PC-3 (cell line): ENCODE data around the gene ALDH8A1. TPM values are rescaled to one million over a fixed set of nuclear protein-coding genes. Genes with fewer than 3 reads are reported as not detected.

Source experiments
- ATAC-seq: fragments of 200-7000 bp; cut with Tn5 transposase; 2 replicates; pipeline ENCODE4 v1.9.1; 2020; ENCODE audit warnings: mild to moderate bottlenecking, moderate library complexity
- BruUV-seq: library from RNA; stranded (reverse); fragments of 400-500 nt; replicated peaks from 2 replicates; lab custom pipeline; 2021; lab: Mats Ljungman, UMichigan
- CTCF ChIA-PET: fragments of 300-600 bp; sonication (Branson Sonifier 250); formaldehyde crosslinking; loops from one replicate; lab custom pipeline; 2022; ENCODE audit warnings: antibody characterized with exemption; lab: Charles Lee
- POLR2A ChIA-PET: fragments of 300-600 bp; sonication (Branson Sonifier 250); formaldehyde crosslinking; loops from one replicate; lab custom pipeline; 2022; ENCODE audit warnings: antibody characterized with exemption; ENCODE audit not compliant: unreplicated experiment; lab: Charles Lee
- DNase-seq: peaks from one replicate; pipeline ENCODE4 v3.0.0-alpha.2; 2015
- H2AFZ ChIP-seq: fragments of 300-600 bp; sonication (generic); 2 replicates; pipeline ENCODE4 v1.6.0; 2016; ENCODE audit warnings: antibody characterized with exemption, low read length
- H3F3A ChIP-seq: fragments of 300-600 bp; sonication (generic); one replicate; pipeline ENCODE4 v1.6.0; 2017; ENCODE audit warnings: antibody characterized with exemption, low read length, control low read depth, mild to moderate bottlenecking; ENCODE audit not compliant: unreplicated experiment
- H3K27ac ChIP-seq: fragments of 300-600 bp; sonication (generic); 2 replicates; pipeline ENCODE4 v1.5.1; 2016; ENCODE audit warnings: mild to moderate bottlenecking, low read length
- H3K27me3 ChIP-seq: fragments of 300-600 bp; sonication (generic); 2 replicates; pipeline ENCODE4 v1.6.1; 2016; ENCODE audit warnings: low read length, mixed read lengths
- H3K36me3 ChIP-seq: fragments of 300-600 bp; sonication (generic); 2 replicates; pipeline ENCODE4 v1.6.1; 2016; ENCODE audit warnings: low read depth, mixed run types, low read length, mixed read lengths
- H3K4me1 ChIP-seq: fragments of 300-600 bp; sonication (generic); 2 replicates; pipeline ENCODE4 v1.5.1; 2016; ENCODE audit warnings: low read length; ENCODE audit not compliant: insufficient read depth
- H3K4me2 ChIP-seq: fragments of 300-600 bp; sonication (generic); 2 replicates; pipeline ENCODE4 v1.6.0; 2016; ENCODE audit warnings: low read length
- H3K4me3 ChIP-seq: fragments of 300-600 bp; sonication (generic); 2 replicates; pipeline ENCODE4 v1.5.1; 2016; ENCODE audit warnings: mild to moderate bottlenecking, low read length, mixed read lengths
- H3K79me2 ChIP-seq: fragments of 300-600 bp; sonication (generic); 2 replicates; pipeline ENCODE4 v1.6.1; 2017; ENCODE audit warnings: low read length, mixed read lengths
- H3K9ac ChIP-seq: fragments of 300-600 bp; sonication (generic); 2 replicates; pipeline ENCODE4 v1.6.0; 2016; ENCODE audit warnings: mild to moderate bottlenecking, low read length
- H3K9me2 ChIP-seq: fragments of 300-600 bp; sonication (generic); replicated peaks from 2 replicates; pipeline ENCODE4 v1.6.1; 2016; ENCODE audit warnings: mixed run types, low read length, mixed read lengths
- H3K9me3 ChIP-seq: fragments of 300-600 bp; sonication (generic); 2 replicates; pipeline ENCODE4 v1.6.1; 2016; ENCODE audit warnings: low read length, mixed read lengths
- H4K20me1 ChIP-seq: fragments of 300-600 bp; sonication (generic); 2 replicates; pipeline ENCODE4 v1.6.1; 2016; ENCODE audit warnings: low read length, mixed read lengths
- EZH2 ChIP-seq: fragments of 300-600 bp; sonication (generic); IDR thresholded peaks from one replicate; pipeline ENCODE4 v1.6.1; 2017; ENCODE audit warnings: antibody characterized with exemption, mild to moderate bottlenecking, low read length; ENCODE audit not compliant: unreplicated experiment
- EZH2phosphoT487 ChIP-seq: fragments of 300-600 bp; sonication (generic); IDR thresholded peaks from 2 replicates; pipeline ENCODE4 v1.6.1; 2018; ENCODE audit warnings: mild to moderate bottlenecking, antibody characterized with exemption, low read length, borderline replicate concordance
- intact Hi-C: fragments of 100-400 bp; cut with micrococcal nuclease; formaldehyde crosslinking; loops from 2 replicates; pipeline ENCODE4 v1.9.0; 2023
- microRNA-seq: library from miRNA; unstranded; fragments of <30 nt; microRNA quantifications from one replicate; pipeline ENCODE4 v1.1.0, GENCODE V29; 2020; ENCODE audit not compliant: unreplicated experiment
- total RNA-seq: library from RNA; depleted of rRNA; stranded (reverse); fragments of >200 nt; gene quantifications from 2 replicates; pipeline ENCODE4 v1.2.3, GENCODE V29; 2014; rRNA removed
- TF ChIP-seq, protein P1 (sequence below): fragments of 300-600 bp; sonication (generic); conservative IDR thresholded peaks from 2 replicates; pipeline ENCODE4 v1.5.1; 2017; ENCODE audit warnings: antibody characterized with exemption, low read depth, mild to moderate bottlenecking, low read length

Gene ALDH8A1
- total RNA-seq, 1 experiment from 2014 or later, result 1.9 TPM

DNA sequence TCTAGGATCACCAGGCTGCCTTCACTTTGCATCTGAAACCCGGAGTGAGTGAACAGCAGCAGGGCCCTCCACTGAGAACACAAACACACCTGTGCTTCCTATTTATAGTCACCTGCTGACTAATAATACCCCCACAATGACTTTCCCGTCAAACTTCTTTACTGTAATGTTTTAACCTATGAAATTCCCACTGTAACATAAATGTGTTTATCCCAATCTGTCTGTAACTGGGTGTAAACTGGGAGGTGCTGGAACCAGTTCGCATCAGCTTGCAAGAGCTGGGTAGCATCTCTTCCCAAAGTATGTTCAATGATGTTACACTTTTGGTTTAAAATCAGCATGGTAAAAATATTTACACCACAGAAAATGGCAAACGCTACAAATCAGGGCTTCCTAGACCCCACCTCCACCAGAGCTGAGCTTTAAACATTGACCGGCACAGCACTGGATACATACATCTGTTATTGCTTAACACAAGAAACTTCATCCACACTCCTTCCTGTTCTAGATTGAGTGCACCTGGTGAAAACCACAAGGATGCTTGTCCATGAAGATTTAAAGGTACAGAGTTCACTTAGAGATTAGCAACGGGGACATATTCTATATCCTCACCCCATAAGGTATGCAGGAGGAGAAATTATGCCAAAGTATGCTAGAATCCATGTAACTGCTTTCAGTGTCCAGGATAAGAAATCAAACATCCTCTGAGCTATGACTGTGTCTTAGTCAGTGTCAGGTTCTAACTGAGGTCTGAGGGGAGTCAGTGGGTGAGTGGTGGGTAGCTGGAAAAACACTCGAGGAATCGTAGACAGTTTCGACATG is 79.0 kb downstream of the ALDH8A1 start:
- H3K4me2 ChIP-seq, result no peak overlapping the region
- H3K9ac ChIP-seq, result no peak overlapping the region
- H3K79me2 ChIP-seq, result no peaks in the 10 kb centered on the region
- H3K9me2 ChIP-seq, result no peaks in the 10 kb centered on the region
- no TSS peak for BruUV-seq
- DNase-seq, result no peak
- H2AFZ ChIP-seq, result no peak overlapping the region
- H3K4me1 ChIP-seq, result no peaks in the 10 kb centered on the region
- TF ChIP-seq EZH2phosphoT487 (no peak), EZH2 (no peak)
- TF ChIP-seq, protein P1, sequence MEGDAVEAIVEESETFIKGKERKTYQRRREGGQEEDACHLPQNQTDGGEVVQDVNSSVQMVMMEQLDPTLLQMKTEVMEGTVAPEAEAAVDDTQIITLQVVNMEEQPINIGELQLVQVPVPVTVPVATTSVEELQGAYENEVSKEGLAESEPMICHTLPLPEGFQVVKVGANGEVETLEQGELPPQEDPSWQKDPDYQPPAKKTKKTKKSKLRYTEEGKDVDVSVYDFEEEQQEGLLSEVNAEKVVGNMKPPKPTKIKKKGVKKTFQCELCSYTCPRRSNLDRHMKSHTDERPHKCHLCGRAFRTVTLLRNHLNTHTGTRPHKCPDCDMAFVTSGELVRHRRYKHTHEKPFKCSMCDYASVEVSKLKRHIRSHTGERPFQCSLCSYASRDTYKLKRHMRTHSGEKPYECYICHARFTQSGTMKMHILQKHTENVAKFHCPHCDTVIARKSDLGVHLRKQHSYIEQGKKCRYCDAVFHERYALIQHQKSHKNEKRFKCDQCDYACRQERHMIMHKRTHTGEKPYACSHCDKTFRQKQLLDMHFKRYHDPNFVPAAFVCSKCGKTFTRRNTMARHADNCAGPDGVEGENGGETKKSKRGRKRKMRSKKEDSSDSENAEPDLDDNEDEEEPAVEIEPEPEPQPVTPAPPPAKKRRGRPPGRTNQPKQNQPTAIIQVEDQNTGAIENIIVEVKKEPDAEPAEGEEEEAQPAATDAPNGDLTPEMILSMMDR, result no peak
- no peak overlapping the region for H3K27ac ChIP-seq
- no peaks in the 10 kb centered on the region for H3K9me3 ChIP-seq
- no peaks in the 10 kb centered on the region for H3K27me3 ChIP-seq
- no peak for ATAC-seq
- intact Hi-C loops, result no loop called here
- ChIA-PET POLR2A (no interaction called here), CTCF (no interaction called here)
- no peaks in the 10 kb centered on the region for H3K36me3 ChIP-seq
- H3F3A ChIP-seq, result no peaks in the 10 kb centered on the region
- H4K20me1 ChIP-seq, result no peaks in the 10 kb centered on the region
- no peak overlapping the region for H3K4me3 ChIP-seq

GRCh38 chr6:134868812-134869211 is 81.1 kb downstream of the ALDH8A1 start:
- ATAC-seq, result no peak
- Histone ChIP-seq H4K20me1 (no peaks in the 10 kb centered on the region), H3K9me3 (no peaks in the 10 kb centered on the region), H3K9me2 (no peaks in the 10 kb centered on the region), H3K4me1 (no peaks in the 10 kb centered on the region), H3K27ac (no peak overlapping the region), H3K36me3 (no peaks in the 10 kb centered on the region), H3K4me2 (no peak overlapping the region), H3F3A (no peaks in the 10 kb centered on the region), H2AFZ (no peak overlapping the region), H3K27me3 (no peaks in the 10 kb centered on the region), H3K4me3 (no peak overlapping the region), H3K9ac (no peak overlapping the region), H3K79me2 (no peaks in the 10 kb centered on the region)
- ChIA-PET POLR2A (no interaction called here), CTCF (no interaction called here)
- TF ChIP-seq EZH2phosphoT487, result no peak
- TF ChIP-seq EZH2, result no peak
- TF ChIP-seq, protein P1, result no peak
- intact Hi-C loops, result no loop called here
- BruUV-seq, result no TSS peak
- DNase-seq, result no peak

Small RNA genes within 50 kb of the gene (microRNA-seq; reads per million reads assigned to microRNA genes)
- gene MIR3662, result not detected

Other genes starting within 250 kb of the ALDH8A1 start
- gene HBS1L, start 104.7 kb upstream of the ALDH8A1 start, total RNA-seq, result 44.9 and 53.2 TPM in 2 replicates
- gene MYB, start 231.2 kb upstream of the ALDH8A1 start, total RNA-seq, result 1.4 and 4.4 TPM in 2 replicates